Glomerular endothelial cell (primary cell): Measurements from ENCODE around the gene CTPS1. TPM values are rescaled to one million over a fixed set of nuclear protein-coding genes. Genes with fewer than 3 reads are reported as not detected.

Experiments used
- total RNA-seq: library from RNA; depleted of rRNA; stranded (reverse); fragments of >200 nt; gene quantifications from 2 replicates; pipeline ENCODE4 v1.2.3, GENCODE V29; 2015

Gene CTPS1
- total RNA-seq, 1 donor from 2014 or later = 69.9 TPM

Other genes with a start within 250 kb of the CTPS1 start
- gene KCNQ4, start 195.9 kb upstream of the CTPS1 start, total RNA-seq = 0.12 and 0.68 TPM in 2 replicates
- 15.0 and 42.1 TPM in 2 replicates for gene CITED4, start 117.3 kb upstream of the CTPS1 start, total RNA-seq
- gene SLFNL1, start 42.0 kb downstream of the CTPS1 start, total RNA-seq = 0.05 and 0.18 TPM in 2 replicates